ENCODE data around the gene INPP5J.
"Not testable (repeated sequence)": the region's sequence is repeated elsewhere in the genome, so short reads cannot be mapped to it uniquely, and the experiment has no call there.

The INPP5J gene

DNA sequence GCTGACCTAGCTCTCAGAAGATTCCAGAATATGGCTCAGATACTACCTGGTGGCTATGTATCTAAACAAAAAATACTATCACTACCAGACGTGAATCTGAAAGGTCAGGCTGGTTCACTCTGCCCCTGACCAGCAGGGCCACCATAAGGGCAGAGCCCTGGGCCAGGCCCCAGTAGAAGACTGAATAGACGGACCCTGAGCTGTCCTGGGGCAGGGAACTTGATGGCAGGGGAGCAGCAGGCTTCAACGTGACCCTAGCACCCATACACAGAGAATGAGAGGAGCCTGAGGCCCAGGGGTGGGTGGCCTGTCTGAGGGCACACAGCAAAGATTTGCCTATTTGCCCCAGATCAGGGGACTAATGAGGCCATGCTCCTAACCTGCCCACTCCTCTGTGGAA, 30.6 kb downstream of the INPP5J start:
- no peak for DNase-seq

DNA sequence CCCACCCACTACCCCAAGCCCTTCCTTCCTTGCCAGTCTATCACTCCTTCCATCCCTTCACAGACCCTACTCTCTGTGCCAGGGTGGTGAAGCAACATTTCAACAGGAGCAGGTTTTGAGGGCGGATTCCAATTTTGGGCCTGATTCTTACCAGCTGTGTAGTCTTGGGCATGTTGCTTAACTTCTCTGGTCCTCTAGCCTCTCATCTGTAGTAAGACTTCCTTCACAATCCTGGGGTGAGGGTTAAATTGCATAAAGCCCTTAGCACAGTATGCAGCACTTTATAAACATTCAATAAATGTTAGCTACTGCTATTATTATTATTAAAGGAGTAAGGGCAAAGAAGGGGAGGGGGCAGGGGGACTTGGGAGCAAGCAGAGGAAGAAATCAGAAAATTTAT, 32.2 kb downstream of the INPP5J start:
- no peak for DNase-seq

DNA sequence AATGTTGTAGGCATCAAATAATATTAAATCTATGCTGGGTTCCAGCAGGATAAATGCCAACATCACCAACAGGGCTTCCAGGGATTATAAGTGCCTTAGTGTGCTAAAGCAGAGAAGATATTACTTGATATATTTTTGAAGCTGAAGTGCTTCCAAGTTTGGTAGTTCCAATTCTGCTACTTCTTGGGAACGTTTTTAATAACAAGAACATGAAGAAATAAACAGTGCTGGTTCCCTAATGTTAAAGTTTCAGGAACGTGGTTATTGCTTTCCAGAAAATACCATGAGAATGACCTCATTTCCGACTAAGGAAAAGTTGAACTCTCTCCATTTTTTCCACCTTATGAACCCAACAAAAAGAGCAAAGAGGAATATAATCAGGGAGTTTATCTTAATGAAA, 32.7 kb downstream of the INPP5J start:
- no peak for DNase-seq

DNA sequence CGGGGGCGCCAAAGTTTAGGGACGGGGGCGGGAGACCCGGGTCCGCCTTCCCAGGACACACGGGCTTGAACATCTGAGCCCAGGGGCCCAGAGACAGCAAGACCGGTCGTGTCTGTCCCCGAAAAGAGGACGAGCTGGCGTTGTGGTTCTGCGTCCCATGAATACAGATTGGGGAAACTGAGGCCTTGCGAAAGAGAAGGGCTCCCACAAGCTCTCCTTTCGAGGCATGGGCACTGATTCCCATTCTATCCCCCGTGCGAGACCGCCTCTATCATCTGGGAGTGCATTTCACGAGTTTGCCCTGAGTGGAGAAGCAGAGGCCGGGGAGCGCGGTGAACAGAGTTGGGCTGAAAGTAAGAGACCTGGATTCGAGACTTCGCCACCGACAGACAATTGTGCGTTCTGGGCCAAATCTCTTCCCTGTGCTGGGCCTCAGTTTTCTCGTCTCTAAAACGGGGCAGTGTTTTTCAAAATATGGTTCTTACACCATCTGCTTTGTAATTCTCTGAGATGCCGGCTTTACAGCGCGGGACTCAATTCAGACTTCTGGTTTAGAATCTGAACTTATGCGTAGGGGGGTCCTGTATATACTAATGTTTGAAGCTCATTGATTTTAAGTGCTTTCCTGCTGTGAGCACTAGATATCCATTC, 37.7 kb downstream of the INPP5J start:
- DNase-seq: no peak

DNA sequence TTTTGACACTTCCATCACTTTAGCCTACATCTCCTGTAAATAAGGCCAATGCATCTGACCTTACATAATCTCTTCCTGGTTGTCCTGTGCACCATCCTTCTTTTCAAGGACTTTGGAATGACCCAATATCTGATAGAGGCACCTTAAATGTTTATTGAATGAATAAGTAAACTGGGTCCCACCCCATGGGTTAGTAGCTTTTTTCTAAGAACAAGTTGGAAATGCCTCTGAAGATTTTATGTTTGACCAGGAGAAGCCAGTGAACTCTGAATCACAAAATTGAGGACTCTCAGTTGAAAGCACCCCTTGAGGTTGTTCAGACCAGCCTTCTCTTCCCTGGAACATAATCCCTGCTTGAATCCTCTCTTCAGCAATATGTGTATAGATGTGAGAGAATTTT, 38.6 kb downstream of the INPP5J start:
- no peak for DNase-seq

DNA sequence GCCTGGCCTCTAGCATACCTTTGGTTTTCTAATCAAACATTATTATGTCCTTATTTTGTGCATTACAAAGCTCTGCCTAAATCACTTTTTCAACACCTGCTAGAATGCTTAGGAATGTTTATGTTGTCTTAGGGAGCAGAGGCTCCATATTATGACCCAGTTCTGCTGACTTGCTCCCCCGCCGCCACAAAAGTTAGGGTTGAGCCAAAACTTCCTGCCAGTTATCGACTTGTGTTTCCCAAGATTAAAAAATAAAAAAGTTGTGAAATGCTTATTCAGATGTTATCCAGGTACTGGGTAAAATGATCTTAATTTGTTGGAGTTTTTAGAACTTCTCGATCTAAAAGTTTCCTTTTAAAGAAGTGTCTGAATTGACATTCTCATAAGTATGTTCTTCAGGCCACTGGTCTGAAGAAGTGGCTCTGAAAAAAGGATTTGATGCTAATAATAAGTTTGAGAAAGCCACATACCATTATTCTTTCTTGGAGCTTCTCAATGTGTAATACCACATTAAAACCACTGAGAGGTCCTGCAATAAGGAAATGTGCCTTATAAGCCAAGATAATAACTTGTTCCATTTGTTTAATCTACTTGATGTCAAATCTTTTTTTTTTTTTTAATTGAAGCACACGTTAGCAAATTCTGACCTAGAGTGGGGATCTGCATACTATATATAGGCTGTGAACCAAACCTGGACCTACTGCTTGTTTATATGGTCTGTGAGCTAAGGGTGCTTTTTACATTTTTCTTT, 39.4 kb downstream of the INPP5J start:
- no peak for DNase-seq

DNA sequence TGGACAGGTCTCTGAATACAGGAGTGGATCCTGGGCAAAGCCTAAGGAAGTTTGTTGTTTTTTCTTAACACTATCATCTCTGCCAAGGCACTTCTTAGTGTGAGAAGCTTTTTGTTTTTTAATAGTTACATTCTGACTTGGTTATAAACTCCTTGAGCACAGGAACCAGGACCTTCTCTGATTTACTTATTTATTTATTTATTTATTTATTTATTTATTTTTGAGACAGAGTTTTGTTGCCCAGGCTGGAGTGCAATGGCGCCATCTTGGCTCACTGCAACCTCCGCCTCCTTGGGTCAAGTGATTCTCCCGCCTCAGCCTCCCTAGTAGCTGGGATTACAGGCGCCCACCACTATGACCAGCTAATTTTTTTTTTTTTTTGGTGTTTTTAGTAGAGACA, 48.2 kb downstream of the INPP5J start:
- no peak for DNase-seq

DNA sequence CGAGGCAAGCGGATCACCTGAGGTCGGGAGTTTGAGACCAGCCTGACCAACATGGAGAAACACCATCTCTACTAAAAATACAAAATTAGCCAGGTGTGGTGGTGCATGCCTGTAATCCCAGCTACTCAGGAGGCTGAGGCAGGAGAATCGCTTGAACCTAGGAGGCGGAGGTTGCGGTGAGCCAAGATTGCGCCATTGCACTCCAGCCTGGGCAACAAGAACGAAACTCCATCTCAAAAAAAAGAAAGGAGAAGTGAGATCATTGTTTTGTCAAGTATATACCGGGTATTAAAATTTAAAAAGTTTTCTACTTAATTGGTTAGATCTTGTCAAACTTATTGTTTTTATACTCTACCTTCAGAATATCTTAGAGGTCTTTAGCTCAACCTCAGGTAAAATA, 49.0 kb downstream of the INPP5J start:
- not testable (repeated sequence) for DNase-seq

DNA sequence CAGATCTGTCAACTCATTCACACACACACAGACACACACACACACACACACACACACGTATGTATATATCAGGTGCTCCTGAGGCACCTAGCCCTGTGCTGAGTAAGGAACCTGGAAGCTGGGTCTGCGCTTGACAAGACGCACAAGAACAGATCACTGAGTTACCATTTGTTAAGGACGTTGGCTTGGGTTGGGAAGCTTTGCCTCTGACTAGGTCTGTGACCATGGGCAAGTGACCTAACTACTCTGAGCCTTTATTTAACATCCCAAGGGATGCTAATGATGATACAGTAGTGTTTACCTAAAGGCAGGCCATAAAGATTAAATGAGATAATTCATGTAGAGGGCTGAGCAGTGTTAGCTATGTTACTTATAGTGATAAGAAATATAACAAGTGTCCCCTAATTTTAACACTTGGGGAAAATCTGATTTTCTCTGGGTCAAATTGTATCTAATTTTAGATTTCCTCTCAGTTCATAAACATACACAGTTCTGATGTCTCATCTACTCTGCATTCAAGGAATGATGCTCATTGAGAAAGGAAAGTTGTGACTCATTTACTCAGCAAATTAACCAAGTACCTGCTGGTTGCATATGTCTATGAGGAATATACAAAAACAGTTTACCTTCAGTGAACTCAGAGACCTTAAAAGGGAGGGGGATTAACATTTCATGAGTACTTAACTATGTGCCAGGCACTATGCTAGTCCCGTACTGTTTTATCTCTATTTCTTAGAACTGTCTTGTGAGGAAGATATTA, 50.8 kb downstream of the INPP5J start:
- no peak for DNase-seq

DNA sequence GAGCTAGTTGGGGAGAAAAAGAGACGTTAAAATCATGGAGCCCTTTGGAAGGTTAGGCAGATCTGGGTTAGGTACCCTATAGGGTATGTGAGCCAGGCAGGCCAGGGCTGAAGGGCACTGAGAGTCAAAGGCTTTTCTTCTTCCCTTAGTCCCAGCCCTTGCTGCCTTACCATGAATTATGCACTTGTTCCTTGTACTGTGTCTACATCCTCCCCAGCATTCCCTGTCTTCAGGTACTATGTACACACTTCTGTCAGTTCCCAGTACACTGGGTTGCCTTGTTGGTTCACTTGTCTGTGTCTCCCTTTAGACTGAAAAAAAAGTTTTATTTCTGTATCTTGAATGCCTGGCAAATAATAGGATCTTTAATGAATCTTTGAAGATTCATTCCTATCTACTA, 54.2 kb downstream of the INPP5J start:
- no peak for DNase-seq

DNA sequence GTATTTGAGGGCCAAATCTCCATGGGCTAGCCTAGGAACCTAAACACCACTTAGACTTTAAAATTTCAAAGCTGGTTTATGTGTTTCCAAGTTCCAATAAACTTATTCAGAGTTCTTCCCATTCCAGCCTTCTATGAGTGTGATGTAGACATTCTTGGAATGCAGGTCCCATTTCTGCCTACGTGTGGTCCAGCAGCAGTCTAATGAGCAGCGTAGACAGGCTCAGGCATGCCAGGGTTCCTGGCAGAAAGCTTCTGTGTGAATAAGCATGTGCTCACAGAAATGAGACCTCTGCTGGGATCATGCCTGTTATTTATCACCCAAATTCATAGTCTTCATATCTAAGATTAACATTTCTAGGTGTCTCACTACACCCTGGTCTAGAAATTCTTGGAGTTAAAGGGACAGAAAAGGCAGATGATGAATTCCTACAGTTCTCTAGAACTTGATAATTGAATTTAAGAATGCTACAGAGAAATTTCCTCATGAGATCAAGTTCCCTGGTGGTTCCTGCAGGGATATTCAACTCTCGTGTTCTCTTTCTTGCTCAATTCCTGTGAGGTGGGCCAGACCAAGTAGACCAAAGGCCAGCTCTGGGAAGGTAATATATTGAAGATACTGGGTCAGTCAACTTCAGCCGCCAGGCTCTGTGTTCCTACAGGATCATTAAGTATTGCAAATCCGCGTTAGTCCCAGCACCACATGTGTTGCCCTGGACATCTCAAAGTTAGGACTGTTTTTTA, 54.8 kb downstream of the INPP5J start:
- no peak for DNase-seq

DNA sequence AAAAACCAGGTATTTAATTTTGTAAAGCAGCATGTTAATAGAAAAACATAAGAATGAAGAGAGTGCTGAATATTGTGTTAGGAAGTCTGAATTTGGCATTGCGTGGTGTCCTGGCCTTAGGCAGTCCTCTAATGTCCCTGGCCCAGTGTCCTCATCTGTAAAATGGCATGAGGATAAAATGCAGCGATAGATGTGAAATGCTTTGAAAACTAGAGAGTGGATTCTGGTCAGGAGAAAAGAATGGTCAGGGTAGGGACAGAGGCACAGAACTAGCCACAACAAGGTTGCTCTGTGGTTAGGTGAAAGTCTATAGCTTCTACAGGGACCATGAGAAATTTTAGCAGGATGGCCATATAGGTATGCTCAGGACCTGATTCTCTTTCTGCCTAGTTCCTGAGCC, 56.1 kb downstream of the INPP5J start:
- no peak for DNase-seq

DNA sequence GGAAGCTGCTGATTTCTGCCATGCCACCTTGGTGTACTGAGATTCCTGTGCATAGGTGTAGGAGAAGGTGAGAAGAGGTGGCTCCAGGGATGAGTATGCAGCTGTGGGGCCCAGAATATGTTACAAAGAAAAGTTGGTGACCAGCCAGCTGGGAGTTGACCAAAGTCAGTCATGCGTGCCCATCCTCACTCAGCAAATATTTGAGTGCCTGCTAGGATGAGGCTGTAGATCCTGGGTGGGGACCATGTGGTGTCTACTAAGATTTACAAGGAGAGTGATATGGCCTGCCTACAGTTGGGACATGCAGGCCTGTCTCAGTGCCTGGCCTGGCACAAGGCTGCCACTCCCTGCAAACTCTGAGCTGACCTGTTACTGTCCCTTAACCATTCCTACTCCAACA, 56.6 kb downstream of the INPP5J start:
- no peak for DNase-seq

DNA sequence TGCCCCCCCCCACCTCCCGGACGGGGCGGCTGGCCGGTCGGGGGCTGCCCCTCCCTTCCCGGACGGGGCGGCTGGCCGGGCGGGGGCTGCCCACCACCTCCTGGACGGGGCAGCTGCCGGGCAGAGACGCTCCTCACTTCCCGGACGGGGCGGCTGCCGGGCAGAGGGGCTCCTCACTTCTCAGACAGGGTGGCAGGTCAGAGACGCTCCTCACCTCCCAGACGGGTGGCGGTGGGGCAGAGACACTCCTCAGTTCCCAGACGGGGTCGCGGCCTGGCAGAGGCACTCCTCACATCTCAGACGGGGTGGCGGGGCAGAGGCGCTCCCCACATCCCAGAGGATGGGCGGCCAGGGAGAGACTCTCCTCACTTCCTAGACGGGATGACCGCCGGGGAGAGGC, 61.2 kb downstream of the INPP5J start:
- no peak for DNase-seq
